HepG2 (cell line): ENCODE measurements around the gene KLF6. TPM values are rescaled to one million over a fixed set of nuclear protein-coding genes. Genes with fewer than 3 reads are reported as not detected.

Experiments
- BRCA1 ChIP-seq: sonication (generic); formaldehyde crosslinking; IDR thresholded peaks from 2 replicates; pipeline ENCODE4 v1.4.0; 2020; ENCODE audit warnings: missing genetic modification reagents
- EP300 ChIP-seq, 3 experiments: sonication (generic) in 1 of 3; formaldehyde crosslinking in 1 of 3; IDR thresholded peaks; 2 replicates each; pipeline versions ENCODE4 v1.5.1 to v1.6.1; 2011 to 2020; ENCODE audit warnings: low read depth in 2 of 3, low read length in 2 of 3, borderline replicate concordance in 1 of 3, improper control_type of control experiment in 1 of 3, mild to moderate bottlenecking in 1 of 3, missing genetic modification reagents in 1 of 3, moderate library complexity in 1 of 3
- HES4 ChIP-seq: sonication (generic); formaldehyde crosslinking; IDR thresholded peaks from 2 replicates; pipeline ENCODE4 v1.9.0; 2021; ENCODE audit warnings: mild to moderate bottlenecking, missing genetic modification reagents, borderline replicate concordance
- HNF1A ChIP-seq, 2 experiments: sonication (generic) in 1 of 2; formaldehyde crosslinking in 1 of 2; IDR thresholded peaks; 2 replicates each; pipeline versions ENCODE4 v1.4.0 to v1.6.1; 2016 to 2020; ENCODE audit warnings: borderline replicate concordance in 1 of 2, low read depth in 1 of 2, mild to moderate bottlenecking in 1 of 2, missing genetic modification reagents in 1 of 2
- MED8 ChIP-seq: sonication (generic); formaldehyde crosslinking; IDR thresholded peaks from 2 replicates; pipeline ENCODE4 v1.8.1; 2023; ENCODE audit warnings: mild to moderate bottlenecking, missing genetic modification reagents; ENCODE audit not compliant: insufficient replicate concordance
- PHF20 ChIP-seq: sonication (generic); formaldehyde crosslinking; IDR thresholded peaks from 2 replicates; pipeline ENCODE4 v1.5.0; 2020; ENCODE audit warnings: mild to moderate bottlenecking, missing genetic modification reagents
- POLR2AphosphoS5 ChIP-seq: IDR thresholded peaks from 2 replicates; pipeline ENCODE4 v1.6.1; 2012; ENCODE audit warnings: low read depth, low read length
- SALL2 ChIP-seq: sonication (generic); formaldehyde crosslinking; IDR thresholded peaks from 2 replicates; pipeline ENCODE4 v1.8.1; 2023; ENCODE audit warnings: mild to moderate bottlenecking, missing genetic modification reagents, inconsistent platforms
- SIX1 ChIP-seq: sonication (generic); formaldehyde crosslinking; IDR thresholded peaks from 2 replicates; pipeline ENCODE4 v1.4.0; 2020; ENCODE audit warnings: missing genetic modification reagents, borderline replicate concordance
- SNRNP70 ChIP-seq: fragments of 200-400 bp; formaldehyde crosslinking; IDR thresholded peaks from 2 replicates; pipeline ENCODE4 v1.6.1; 2017; ENCODE audit warnings: mild to moderate bottlenecking, low read depth, low read length, moderate library complexity
- TARDBP ChIP-seq: sonication (generic); formaldehyde crosslinking; IDR thresholded peaks from 2 replicates; pipeline ENCODE4 v1.8.0; 2022; ENCODE audit warnings: mild to moderate bottlenecking, missing genetic modification reagents
- TFDP2 ChIP-seq: sonication (generic); formaldehyde crosslinking; IDR thresholded peaks from 2 replicates; pipeline ENCODE4 v1.4.0; 2020; ENCODE audit warnings: missing genetic modification reagents
- U2AF2 ChIP-seq: fragments of 200-400 bp; formaldehyde crosslinking; IDR thresholded peaks from 2 replicates; pipeline ENCODE4 v1.6.1; 2017; ENCODE audit warnings: low read depth, mild to moderate bottlenecking, low read length
- YEATS2 ChIP-seq: sonication (generic); formaldehyde crosslinking; IDR thresholded peaks from 2 replicates; pipeline ENCODE4 v1.4.0; 2020; ENCODE audit warnings: missing genetic modification reagents, borderline replicate concordance
- ZNF530 ChIP-seq: sonication (generic); formaldehyde crosslinking; IDR thresholded peaks from 2 replicates; pipeline ENCODE4 v1.5.0; 2020; ENCODE audit warnings: low read depth, mild to moderate bottlenecking, missing genetic modification reagents
- ZNF547 ChIP-seq: sonication (generic); formaldehyde crosslinking; IDR thresholded peaks from 2 replicates; pipeline ENCODE4 v1.5.1; 2020; ENCODE audit warnings: mild to moderate bottlenecking, missing genetic modification reagents
- ZNF878 ChIP-seq: sonication (generic); formaldehyde crosslinking; IDR thresholded peaks from 2 replicates; pipeline ENCODE4 v1.8.1; 2023; ENCODE audit warnings: mild to moderate bottlenecking, missing genetic modification reagents, moderate library complexity
- polyA plus RNA-seq, 8 experiments: library from polyadenylated mRNA; depleted of rRNA in 3 of 8; stranded (reverse) in 7 of 8; unstranded in 1 of 8; fragments of >200 nt; fragmentation: Illumina TruSeq in 4 of 8; extraction: Trizol in 4 of 8; gene quantifications; 2 replicates each; pipeline versions ENCODE4 v1.2.1 to v1.2.3, GENCODE V29; 2011 to 2016; ENCODE audit warnings: low read depth in 4 of 8, missing spikeins in 1 of 8, mixed read lengths in 1 of 8; ENCODE audit not compliant: insufficient read depth in 1 of 8
- total RNA-seq, 5 experiments: library from RNA; depleted of rRNA; stranded (reverse); fragments of >200 nt; fragmentation: Illumina TruSeq; extraction: Trizol; gene quantifications; 2 replicates each; pipeline ENCODE4 v1.2.3, GENCODE V29; 2016; ENCODE audit warnings: low read depth in 1 of 5
- TF ChIP-seq, protein P1 (sequence below): sonication (generic); formaldehyde crosslinking; IDR thresholded peaks from 2 replicates; pipeline ENCODE4 v1.5.0; 2020; ENCODE audit warnings: missing genetic modification reagents
- TF ChIP-seq, protein P2 (sequence below): IDR thresholded peaks from 2 replicates; pipeline ENCODE4 v1.6.1; 2016; ENCODE audit warnings: low read depth, borderline replicate concordance

KLF6 gene
- total and polyA plus RNA-seq, 2 of the 13 experiments (the other 11 are each of a cell fraction or from before 2014, with no cell fraction given), result 27.0 to 71.9 TPM

GRCh38 chr10:3784510-3785250, at the start of gene KLF6 (continued):
- 0 out of 2 replicates have a peak, but pooled peaks have one; percentile 7 for TF ChIP-seq TFDP2
- TF ChIP-seq, protein P1, sequence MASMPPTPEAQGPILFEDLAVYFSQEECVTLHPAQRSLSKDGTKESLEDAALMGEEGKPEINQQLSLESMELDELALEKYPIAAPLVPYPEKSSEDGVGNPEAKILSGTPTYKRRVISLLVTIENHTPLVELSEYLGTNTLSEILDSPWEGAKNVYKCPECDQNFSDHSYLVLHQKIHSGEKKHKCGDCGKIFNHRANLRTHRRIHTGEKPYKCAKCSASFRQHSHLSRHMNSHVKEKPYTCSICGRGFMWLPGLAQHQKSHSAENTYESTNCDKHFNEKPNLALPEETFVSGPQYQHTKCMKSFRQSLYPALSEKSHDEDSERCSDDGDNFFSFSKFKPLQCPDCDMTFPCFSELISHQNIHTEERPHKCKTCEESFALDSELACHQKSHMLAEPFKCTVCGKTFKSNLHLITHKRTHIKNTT (CRISPR knock-in tag), result no peak
- no peak for TF ChIP-seq SNRNP70
- TF ChIP-seq POLR2AphosphoS5, result peak; percentile 38; the same call in 1 of the 2 replicates
- TF ChIP-seq SIX1 (CRISPR knock-in tag), result no peak
- no peak; the same call in 1 of the 2 replicates for TF ChIP-seq U2AF2
- TF ChIP-seq ZNF878 (CRISPR knock-in tag), result no peak; the same call in 1 of the 2 replicates
- no peak for TF ChIP-seq BRCA1 (CRISPR knock-in tag)
- 0 out of 4 replicates have a peak, but pooled peaks of 1 of the 2 experiments have one; percentile 13 for TF ChIP-seq EP300 (IDR thresholded peaks at IDR 0.05; ENCODE audit: low read depth in 2 of 2, low read length in 2 of 2)
- TF ChIP-seq EP300 (CRISPR knock-in tag; IDR thresholded peaks at IDR 0.05; ENCODE audit: borderline replicate concordance), result no peak
- TF ChIP-seq HNF1A (IDR thresholded peaks at IDR 0.05; ENCODE audit: low read depth), result no peak
- no peak for TF ChIP-seq HNF1A (CRISPR knock-in tag; IDR thresholded peaks at IDR 0.05; ENCODE audit: borderline replicate concordance)
- TF ChIP-seq MED8 (CRISPR knock-in tag), result peak; percentile 2
- TF ChIP-seq, protein P2, sequence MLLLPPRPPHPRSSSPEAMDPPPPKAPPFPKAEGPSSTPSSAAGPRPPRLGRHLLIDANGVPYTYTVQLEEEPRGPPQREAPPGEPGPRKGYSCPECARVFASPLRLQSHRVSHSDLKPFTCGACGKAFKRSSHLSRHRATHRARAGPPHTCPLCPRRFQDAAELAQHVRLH (CRISPR knock-in tag), result no peak
- no peak for TF ChIP-seq ZNF530 (CRISPR knock-in tag)
- peak; percentile 45; the same call in 1 of the 2 replicates for TF ChIP-seq SALL2
- no peak; the same call in 1 of the 2 replicates for TF ChIP-seq TARDBP (CRISPR knock-in tag)
- peak; percentile 20; the same call in 1 of the 2 replicates for TF ChIP-seq PHF20
- TF ChIP-seq ZNF547 (CRISPR knock-in tag), result 0 out of 2 replicates have a peak, but pooled peaks have one; percentile 32
- peak; percentile 86 for TF ChIP-seq HES4 (CRISPR knock-in tag)
- TF ChIP-seq YEATS2 (CRISPR knock-in tag), result no peak
